Fibroblast of lung (primary cell): ENCODE measurements around the gene RRH.

Experiments used
- CTCF ChIP-seq, 2 donors: IDR thresholded peaks in 1 of 2; conservative IDR thresholded peaks in 1 of 2; 1 replicate in 1 of 2; 2 replicates in 1 of 2; pipeline ENCODE4 v1.5.1; 2011 to 2012; ENCODE audit warnings: low read length in 2 of 2, control low read depth in 1 of 2, inconsistent platforms in 1 of 2, low read depth in 1 of 2, mild to moderate bottlenecking in 1 of 2
- EZH2 ChIP-seq: IDR thresholded peaks from 2 replicates; pipeline ENCODE4 v1.5.1; 2012; ENCODE audit warnings: low read length, control low read depth, mild to moderate bottlenecking; ENCODE audit errors: missing control alignments

GRCh38 chr4:109876634-109877265, 49.0 kb downstream of the RRH start:
- TF ChIP-seq EZH2, result no peak
- TF ChIP-seq CTCF (conservative IDR thresholded peaks at IDR 0.05 in 1 of 2, IDR thresholded peaks at IDR 0.05 in 1 of 2; ENCODE audit: low read depth in 1 of 2, low read length in 2 of 2), result no peak
